ENCODE results near the gene GATA6.
"Not testable (repeated sequence)": the region's sequence is repeated elsewhere in the genome, so short reads cannot be mapped to it uniquely, and the experiment has no call there.

The GATA6 gene

GRCh38 chr18:22182884-22183697 lies 13.7 kb downstream of the GATA6 start:
- DNase-seq (ENCODE audit: low spot score) = no peak

DNA sequence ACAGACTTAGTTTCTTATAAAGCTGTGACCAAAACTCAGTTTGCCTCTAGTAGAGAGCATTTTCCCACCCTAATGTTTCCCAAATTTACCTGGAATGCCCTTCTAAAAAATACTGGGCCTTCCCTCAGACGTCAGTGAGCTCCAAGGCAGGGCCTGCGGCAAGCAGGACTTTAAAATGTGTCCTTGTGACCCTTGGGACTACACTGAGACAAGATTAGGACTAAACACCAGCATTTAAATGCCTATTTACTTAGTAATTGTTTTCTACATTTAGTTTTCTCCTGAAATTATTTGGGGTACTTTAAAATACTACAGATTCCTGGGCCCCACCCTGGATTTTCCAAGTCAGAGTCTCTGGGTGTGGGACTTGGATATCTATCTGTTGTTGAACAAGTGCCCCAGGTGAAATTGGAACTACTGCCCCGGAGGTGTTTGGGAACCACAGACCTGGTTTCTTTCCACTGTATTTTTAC lies 14.3 kb downstream of the GATA6 start:
- DNase-seq (ENCODE audit: low spot score) = no peak

GRCh38 chr18:22184573-22184972 lies 15.2 kb downstream of the GATA6 start:
- not testable (repeated sequence) for DNase-seq (ENCODE audit: low spot score)

GRCh38 chr18:22185273-22185672 lies 15.9 kb downstream of the GATA6 start:
- DNase-seq (ENCODE audit: low spot score) = no peak

DNA sequence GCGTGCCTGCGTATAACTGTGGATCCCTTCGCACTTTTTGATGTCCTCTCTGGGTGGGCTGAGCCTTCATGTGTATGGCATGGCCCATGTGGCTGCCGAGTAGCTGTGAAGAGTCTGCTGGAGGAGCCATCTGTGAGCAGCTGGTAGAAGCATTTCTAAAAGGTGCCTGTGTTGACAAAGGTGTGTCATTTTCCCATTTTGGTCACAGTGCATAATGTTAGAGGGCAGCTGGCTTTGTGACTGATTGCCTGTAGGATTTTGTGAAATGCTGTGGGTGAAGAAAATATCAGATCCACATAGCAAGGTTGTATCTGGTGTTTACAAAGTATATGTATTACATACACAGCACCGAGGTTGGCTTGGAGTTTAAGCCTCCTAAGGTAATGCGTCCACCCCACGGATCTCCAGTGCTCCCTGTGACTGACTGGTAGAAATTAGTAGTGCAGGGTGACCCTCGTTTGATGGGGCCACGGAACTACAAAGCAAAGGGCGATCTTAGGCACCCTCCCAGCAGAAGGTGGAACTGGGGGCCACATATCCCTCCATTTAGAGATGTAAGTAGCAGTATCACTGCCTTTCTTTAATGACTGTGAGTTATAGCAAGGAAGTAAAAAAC lies 16.5 kb downstream of the GATA6 start:
- DNase-seq (ENCODE audit: low spot score) = no peak

GRCh38 chr18:22186484-22186971 lies 17.1 kb downstream of the GATA6 start:
- peak; percentile 60 for DNase-seq (ENCODE audit: low spot score)

DNA sequence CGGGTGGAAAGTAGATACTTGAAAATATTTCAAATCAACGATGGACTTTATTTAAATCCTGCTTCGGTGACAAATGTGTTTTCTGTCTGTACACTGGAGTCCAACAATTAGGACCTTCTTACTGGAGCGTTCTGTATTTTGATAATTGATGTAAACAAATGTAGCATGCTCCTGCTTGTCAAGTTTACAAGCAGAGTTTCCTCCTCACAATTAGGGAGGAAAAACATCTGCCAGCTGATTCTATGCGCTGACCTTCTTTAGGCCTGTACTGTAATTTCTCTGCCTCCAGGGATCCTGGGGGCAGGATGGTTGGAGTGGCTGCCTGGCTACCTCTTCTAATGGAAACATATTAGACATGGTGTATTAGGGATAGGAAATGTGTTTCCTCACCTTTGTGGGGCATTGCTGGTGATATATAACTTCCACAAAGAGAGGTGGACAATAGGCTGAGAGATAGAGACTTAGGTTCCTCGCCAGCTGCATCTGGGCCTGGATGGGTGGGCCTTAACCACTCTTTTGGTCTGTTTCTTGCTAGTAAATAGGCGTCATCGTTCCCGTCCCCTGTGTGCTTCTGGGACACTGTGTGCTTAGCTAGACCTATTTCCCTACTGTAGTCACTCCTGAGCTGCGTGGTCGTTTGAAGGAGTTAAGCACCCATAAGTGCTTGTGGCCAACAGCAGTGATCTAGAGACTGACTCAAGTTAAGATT lies 19.3 kb downstream of the GATA6 start:
- DNase-seq (ENCODE audit: low spot score) = no peak

DNA sequence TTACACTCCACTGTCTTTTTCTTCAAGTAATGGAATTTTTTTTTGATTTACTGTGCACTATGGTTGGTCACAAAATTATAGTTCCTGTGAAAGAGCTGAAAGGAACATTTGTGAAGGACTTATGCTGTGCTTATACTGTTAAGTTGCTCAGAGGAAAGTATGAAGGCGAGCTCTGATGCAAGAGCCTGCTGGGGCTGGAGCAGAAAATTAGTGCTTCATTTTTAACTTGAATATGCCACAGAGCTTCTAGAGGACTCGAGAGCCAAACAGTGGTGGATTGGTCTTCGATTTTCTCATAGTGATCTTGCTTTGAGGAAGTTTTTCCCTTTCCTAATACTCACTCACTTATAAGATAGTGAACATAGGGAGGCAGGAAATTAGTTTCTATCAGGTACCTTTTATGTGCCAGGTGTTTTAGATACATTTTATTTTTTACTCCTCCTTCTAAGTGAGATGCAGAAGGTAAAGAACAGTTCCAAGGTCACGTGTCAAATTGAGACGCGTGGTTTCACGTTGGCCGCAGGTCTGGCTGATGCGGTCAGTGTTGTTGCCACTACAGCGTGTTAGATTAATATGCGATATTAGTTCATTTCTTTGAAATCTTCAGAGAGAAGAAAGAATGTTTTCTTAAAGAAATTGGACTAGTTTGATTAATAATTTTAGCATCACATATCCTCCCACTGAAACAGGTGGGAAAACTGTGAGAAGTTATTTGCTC lies 20.2 kb downstream of the GATA6 start:
- no peak for DNase-seq (ENCODE audit: low spot score)

GRCh38 chr18:22191346-22191695 lies 21.9 kb downstream of the GATA6 start:
- DNase-seq (ENCODE audit: low spot score) = no peak

GRCh38 chr18:22191923-22192322 lies 22.5 kb downstream of the GATA6 start:
- no peak for DNase-seq (ENCODE audit: low spot score)

DNA sequence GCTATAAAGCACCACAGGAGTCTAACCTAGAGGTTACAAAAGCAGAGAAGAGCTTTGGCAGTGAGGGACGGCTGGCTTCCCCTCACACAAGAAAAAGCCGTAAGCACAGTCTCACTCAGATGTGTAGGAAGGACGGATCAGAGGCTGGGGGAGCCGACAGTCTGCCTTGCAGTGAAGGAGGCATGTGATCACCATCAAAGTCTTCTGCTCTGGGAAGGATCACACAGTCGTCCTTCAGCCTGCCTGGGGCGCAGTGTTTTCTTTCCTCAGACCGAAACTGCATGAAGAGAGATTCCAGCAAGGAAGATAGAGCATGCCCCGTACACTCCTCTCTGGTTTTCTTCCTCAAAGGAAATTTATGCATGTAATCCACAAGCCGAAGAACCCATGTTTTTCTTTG lies 24.1 kb downstream of the GATA6 start:
- DNase-seq (ENCODE audit: low spot score) = no peak

DNA sequence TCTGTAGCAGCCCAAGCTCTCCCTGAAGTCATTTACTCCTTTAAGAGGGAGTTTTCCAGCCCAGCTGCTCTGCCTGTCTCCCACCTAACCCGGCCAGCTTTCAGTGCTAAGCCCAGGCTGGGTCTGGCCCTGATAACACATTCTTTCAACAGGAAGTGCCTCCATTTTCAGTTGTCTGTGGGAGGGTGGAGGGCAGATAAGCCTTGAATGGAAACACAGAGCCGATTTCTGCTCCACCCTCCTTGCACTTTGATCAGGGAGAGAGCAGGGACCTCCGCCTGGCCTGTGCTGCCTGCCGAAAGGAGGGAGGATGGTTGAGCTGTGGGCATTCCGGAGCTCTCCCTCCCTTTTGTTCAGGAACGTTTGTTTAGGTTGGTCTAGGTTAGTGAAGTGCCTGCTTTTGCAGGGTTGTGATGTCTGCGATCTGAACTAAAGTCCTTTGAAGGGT lies 24.8 kb downstream of the GATA6 start:
- DNase-seq (ENCODE audit: low spot score) = peak; percentile 62

- DNase-seq (ENCODE audit: low spot score) = no peak
Measured at GRCh38 chr18:22195052-22195451, 25.7 kb downstream of the GATA6 start.

DNA sequence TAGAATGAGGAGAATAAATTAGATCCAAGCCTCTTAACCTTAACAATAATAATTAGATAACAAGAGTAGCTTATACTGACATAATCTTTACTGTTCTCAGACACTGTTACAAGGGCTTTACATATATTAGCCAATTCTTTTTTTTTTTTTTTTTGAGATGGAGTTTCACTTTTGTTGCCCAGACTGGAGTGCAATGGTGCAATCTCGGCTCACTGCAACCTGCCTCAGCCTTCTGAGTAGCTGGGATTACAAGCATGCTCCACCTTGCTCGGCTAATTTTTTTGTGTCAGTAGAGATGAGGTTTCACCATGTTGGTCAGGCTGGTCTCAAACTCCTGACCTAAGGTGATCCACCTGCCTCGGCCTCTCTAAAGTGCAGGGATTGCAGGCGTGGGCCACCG lies 27.6 kb downstream of the GATA6 start:
- not testable (repeated sequence) for DNase-seq (ENCODE audit: low spot score)

- DNase-seq (ENCODE audit: low spot score) = no peak
Measured at GRCh38 chr18:22197668-22198067, 28.3 kb downstream of the GATA6 start.

GRCh38 chr18:22198163-22198562 lies 28.8 kb downstream of the GATA6 start:
- no peak for DNase-seq (ENCODE audit: low spot score)

GRCh38 chr18:22199005-22199404 lies 29.6 kb downstream of the GATA6 start:
- DNase-seq (ENCODE audit: low spot score) = no peak

- DNase-seq (ENCODE audit: low spot score) = no peak
Measured at GRCh38 chr18:22200611-22201225, 31.3 kb downstream of the GATA6 start.

DNA sequence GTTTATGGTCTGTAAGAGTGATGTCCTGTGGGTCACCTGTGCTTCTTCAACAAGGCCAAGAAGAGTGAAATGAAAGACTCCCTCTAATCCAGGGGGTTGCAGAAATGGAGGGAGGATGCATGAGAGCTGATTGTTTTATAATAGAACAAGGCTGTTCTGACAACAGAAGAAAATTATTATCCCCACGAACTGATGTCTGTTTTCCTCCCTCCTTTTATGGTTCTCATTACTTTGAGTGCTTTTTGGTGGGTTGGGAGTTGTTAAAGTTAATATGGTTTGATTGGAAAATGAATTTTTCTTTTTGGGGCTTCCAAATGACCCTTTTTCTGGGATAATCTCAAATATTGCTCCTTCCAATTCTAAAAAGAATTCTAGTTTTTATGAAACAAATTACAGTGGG lies 33.6 kb downstream of the GATA6 start:
- DNase-seq (ENCODE audit: low spot score) = no peak

DNA sequence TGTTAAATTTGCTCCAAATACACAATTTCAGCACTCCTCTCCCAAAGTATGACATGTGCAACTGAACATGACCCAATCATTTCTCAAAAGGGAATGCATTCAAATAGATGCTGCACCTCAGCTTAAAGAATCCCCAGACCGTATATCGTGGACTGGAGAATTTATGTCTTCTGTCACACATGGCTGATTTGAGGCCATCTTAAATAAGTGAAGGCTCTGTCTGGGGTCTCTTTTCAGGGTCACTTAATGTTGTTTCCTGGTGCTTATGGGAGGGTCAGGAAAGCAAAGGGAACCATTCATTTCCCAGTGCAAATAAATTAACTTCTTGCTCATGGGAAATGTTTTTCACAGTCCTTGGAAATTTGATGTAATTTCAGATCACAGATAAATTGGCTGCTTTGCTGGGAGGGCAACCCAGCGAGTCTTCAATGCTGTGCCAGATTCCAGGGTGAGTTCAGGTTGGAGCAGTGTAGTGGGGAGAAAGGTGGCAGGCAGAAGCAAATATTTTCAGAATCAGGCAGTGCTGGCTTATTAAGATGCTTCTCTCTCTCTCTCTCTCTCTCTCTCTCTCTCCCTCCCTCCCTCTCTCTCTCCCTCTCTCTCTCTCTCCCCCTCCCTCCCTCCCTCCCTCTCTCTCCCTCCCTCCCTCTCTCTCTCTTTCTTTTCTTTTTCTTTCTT lies 34.3 kb downstream of the GATA6 start:
- DNase-seq (ENCODE audit: low spot score) = no peak

DNA sequence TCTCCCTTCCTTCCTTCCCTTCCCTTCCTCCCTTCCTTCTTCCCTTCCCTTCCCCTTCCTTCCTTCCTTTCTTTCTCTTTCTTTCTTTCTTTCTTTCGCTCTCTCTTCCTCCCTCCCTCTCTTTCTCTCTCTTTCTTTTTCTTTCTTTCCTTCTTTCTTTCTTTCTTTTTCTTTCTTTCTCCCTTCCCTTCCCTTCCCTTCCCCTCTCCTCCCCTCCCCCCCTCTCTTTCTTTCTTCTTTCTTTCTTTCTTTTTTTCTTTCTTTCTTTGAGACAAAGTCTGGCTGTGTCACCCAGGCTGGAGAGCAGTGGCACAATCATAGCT lies 34.8 kb downstream of the GATA6 start:
- no peak for DNase-seq (ENCODE audit: low spot score)
